AG09319 (cell line): ENCODE results near the gene PRR23A.

ENCODE experiments used
- DNase-seq: peaks from one replicate; pipeline ENCODE4 v3.0.0-alpha.2; 2010; ENCODE audit warnings: low read depth; ENCODE audit errors: extremely low read depth
- CTCF ChIP-seq: IDR thresholded peaks from 2 replicates; pipeline ENCODE4 v1.5.1; 2011; ENCODE audit warnings: low read depth, mild to moderate bottlenecking, inconsistent platforms, low read length, moderate library complexity

The PRR23A gene

GRCh38 chr3:139006051-139006716, at the start of gene PRR23A:
Gene PRR23A (minus strand): TSS chr3:139006268. CDS start chr3:139006268, 0 bp downstream.
- DNase-seq, result no peak
- no peak for TF ChIP-seq CTCF

- TF ChIP-seq CTCF, result no peak
These were observed 46.9 kb upstream of the PRR23A start for GRCh38 chr3:139052802-139053600.

GRCh38 chr3:139044366-139045210, 38.5 kb upstream of the PRR23A start, which contains the start of gene PRR23C:
Gene PRR23C (minus strand): TSS chr3:139044892. CDS start chr3:139044620, 272 bp downstream.
- DNase-seq, result no peak
- TF ChIP-seq CTCF, result no peak

More at GRCh38 chr3:139052802-139053600, 46.9 kb upstream of the PRR23A start:
- no peak for DNase-seq

- no peak for TF ChIP-seq CTCF
- DNase-seq, result no peak
These were observed 37.7 kb upstream of the PRR23A start for GRCh38 chr3:139043554-139044365.

GRCh38 chr3:139037478-139037877, 31.4 kb upstream of the PRR23A start:
- DNase-seq, result no peak

More at GRCh38 chr3:139037478-139037877, 31.4 kb upstream of the PRR23A start:
- TF ChIP-seq CTCF, result no peak
